NCI-H187 (cell line): ENCODE results near the gene BCL6B.

Experiments used
- DNase-seq, 2 experiments: peaks; one replicate each; lab custom pipeline; 2025; lab: John Stamatoyannopoulos, UW

BCL6B gene

DNA sequence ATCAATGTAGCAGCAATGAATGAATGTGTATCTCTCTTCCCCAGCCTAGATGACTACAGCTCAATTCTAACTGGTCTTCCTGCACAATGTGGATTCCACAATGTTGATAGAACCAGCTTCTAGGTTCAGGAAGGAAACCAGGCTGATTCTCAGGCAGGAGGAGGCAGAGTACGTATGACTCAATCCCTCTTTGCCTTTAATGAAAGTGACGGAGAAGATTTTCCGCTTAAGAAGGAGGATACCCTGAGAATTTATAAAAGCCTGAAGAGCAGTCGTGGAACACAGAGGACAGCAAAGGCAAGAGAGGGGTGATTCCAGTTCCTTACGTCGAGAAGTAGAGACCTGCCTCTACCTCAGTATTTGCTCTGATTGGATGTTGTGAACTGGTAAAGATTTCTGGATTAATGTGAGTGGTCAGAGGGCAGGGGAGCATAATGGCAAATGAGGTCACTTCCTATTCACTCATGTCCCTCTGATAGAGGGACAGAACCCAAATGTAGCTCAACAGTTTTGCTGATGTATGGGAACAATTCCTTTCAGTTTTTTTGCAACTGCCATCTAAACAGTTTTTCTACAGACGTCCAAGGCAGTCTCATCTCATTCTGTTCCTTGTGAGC, 36.1 kb downstream of the BCL6B start:
- no peak for DNase-seq

DNA sequence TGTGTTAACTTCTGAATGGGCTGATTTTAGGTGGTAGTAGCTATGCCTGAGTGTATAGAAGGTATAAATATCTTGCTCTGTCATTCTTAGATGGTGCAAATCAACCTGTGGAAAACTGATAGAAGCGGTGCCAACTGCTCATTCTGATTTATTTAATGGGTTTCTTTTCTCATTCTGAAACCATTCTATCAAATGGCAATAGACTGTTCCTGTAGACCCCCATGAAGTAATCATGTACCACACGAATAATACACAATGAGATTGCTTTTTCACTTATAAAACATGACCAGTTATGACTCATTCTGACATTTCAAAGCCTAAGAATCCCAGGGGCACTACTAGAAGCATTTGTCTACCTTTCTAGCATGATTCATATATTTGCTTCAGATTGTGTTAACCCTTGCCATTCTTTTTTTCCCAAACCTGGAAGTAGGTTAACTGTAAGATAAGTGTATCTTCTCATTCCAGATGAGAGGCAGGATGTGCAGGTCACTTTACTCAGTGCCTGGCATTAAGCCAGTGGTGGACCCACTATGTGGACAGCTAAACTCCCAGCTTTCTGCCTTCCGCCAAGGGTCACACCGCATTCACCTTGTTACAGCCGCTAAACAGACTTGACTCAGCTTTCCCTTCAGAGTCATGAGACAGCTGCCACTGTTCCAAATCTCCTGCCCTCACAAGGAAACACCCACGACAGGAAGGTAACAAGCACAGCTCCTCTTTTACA, 37.5 kb downstream of the BCL6B start:
- no peak for DNase-seq

DNA sequence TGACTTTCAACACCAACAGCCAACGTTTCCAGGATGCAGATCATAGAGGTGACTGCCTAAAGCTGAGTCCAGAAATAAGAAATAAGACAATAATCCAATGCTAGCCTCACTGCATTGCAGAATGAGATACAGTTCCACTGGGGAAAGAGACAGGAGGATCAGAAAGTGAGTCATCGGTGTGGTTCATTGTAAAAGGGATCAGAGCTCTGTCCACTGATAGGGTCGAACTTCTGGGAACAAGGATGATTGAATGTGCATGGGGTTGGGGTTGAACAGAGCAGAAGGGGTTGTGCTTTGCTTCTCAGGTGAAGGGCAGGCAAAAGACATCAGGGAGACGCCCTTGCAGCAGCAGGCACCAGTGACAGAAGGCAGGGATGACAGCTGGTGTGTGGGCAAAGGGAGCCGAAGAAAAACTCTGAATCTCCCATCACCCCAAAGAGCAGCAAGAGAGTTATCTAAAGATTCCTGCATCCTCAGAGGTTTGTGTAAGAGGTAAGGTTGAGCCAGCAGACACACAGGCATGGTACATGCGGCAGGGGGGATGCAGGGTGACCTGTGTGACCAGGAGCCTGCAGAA, 40.8 kb downstream of the BCL6B start:
- no peak for DNase-seq

DNA sequence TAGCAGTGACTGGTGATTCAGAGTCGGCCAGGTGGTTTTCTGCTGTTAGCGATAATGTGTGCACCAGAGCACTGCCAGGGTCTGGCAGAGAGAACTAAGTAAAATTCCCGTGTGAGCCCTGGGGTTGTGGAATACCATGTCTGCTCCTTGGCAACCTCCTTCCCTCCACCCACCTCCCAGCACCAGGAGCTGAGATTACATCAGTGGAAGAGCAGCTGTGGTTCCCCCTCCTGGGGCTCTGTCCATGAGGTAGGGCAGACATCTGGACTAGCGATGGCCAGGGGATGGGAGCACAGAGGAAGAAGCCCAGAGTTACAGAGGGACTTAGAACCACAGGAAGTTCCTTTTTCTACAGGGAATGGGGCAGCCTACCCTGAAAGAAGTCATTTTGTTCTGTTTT, 41.4 kb downstream of the BCL6B start:
- DNase-seq, result no peak

DNA sequence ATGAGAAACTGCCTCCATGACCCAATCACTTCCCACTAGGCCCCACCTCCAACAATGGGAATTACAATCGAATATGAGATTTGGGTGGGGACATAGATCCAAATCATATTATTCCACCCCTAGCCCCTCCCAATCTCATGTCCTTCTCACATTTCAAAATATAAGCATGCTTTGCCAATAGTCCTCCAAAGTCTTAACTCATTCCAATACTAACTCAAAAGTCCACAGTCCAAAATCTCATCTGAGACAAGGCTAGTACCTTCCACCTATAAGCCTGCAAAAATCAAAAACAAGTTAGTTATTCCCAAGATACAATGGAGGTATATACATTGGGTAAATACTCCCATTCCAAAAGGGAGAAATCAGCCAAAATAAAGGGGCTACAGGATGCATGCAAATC, 44.3 kb downstream of the BCL6B start:
- DNase-seq, result no peak

DNA sequence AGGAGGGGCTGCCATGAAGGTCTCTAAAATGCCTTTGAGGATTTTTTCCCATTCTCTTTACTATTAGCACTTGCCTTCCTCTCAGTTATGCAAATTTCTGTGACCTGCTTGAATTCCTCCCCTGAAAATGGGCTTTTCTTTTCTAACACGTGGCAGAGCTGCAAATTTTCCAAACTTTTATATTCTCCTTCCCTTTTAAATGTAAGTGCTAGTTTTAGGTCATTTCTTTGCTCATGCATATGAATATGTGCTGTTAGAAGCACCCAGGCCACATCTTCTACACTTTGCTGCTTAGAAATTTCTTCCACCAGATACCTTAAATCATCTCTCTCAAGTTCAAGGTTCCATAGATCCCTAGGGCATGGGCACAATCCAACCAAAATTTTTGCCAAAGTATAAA, 45.4 kb downstream of the BCL6B start:
- no peak for DNase-seq

DNA sequence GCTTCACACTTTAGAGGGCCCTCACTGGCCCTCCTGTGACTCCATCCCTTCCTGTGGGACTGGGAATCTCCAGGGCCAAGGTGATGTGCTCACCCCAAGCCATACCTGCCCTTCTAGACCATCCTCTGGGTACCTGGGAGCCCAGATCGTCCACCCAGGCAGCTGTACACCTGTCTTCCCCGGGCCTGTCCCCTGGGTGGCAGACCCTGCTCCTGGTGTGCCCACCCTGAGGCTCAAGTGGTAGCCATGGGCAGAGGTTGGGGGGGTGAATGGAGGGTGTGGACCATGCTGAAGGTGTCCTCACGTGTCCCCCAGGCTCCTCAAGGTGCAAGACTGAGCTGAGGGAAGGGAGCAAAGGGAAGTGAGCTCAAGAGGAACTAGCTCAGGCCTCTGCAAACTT, 47.9 kb downstream of the BCL6B start:
- DNase-seq, result no peak

DNA sequence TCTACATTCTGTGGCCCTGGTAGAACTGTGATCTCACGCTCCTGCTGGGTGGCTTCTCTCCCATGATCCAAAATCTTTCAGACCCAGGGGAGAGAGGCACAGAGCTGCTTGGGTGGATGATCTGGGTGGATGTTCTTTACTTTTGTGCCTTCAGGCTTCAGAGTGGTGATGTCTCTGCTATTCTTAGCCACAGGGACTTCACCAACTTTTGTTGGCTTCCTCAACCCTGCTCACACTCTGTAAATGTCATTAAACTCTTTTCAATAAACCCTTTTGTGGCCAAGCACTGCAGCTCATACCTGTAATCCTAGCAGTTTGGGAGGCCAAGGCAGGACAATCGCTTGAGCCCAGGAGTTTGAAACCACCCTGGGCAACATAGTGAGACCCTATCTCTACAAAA, 49.6 kb downstream of the BCL6B start:
- no peak for DNase-seq

DNA sequence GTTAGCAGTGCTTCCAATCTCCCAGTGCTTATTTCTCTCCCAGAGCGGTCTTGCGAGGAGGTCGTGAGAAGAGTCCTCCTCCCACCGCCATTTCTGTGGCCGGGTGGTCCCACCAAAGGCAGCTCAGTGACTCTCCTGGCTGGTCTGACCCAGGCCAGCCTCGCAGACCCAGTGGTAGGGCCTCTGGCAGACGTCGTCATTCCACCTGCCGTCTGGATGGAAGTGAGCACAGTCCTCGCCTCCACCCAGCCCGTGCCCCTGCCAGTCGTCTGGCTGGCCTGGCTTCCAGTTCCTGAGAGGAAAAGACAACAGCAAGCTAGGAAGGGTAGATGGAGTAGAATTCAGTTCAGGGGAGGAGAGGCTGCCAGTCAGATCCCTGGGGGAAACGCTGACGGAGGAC, 52.1 kb downstream of the BCL6B start:
- no peak for DNase-seq

DNA sequence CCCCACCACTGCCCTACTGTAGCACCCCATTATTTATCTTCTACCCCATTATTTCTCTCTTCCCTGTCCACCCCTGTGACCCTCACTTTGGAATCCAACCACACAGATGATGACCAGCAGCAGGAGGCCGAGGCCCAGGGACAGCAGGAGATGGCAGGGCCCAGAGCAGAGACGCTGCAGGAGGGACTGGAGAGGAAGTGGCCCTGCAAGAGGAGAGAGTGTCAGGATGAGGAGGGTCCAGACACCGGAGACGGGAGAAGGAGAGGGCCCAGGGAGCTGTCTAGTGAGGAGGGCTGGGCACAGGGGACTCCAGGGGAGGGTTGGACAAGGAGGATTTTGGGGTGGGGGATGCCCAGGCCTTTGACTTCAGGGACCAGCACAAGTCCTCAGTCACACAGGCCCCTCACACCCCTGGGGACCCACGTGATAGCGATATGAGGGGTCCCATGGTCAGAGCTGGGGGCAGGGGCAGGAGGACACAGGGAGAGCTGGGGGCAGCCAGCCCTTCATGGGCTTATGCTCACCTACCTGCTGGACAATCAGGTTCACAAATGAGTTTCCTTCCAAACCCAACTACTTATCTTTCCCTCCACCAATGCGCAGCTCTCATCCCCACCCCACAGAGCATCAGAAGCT, 55.2 kb downstream of the BCL6B start:
- DNase-seq, result no peak

DNA sequence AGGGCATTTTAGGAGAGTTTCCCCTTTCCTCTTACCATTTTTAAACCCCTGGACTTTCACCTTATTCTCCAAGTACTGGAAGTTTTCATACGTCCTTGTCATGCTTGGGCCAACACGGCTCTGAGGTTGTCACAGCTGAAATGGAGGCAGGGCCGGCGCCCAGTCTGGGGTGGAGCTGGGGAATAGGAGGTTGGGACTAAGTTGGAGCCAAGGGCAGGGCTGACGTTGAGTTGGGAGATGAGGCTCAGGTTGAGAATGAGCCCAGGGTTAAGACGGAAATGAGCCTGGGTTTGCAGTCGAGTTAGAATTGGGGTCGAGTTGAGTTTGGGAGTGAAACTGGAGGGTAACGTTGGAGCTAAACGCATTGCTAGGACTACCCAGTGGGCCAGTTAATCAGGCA, 55.9 kb downstream of the BCL6B start:
- DNase-seq, result no peak
